ENCODE results near the gene RAI14.

Gene RAI14

GRCh38 chr5:34680896-34681295 is 24.8 kb downstream of the RAI14 start:
- no peak for DNase-seq

- no peak for DNase-seq
Observed at GRCh38 chr5:34682926-34683623, 26.9 kb downstream of the RAI14 start.

DNA sequence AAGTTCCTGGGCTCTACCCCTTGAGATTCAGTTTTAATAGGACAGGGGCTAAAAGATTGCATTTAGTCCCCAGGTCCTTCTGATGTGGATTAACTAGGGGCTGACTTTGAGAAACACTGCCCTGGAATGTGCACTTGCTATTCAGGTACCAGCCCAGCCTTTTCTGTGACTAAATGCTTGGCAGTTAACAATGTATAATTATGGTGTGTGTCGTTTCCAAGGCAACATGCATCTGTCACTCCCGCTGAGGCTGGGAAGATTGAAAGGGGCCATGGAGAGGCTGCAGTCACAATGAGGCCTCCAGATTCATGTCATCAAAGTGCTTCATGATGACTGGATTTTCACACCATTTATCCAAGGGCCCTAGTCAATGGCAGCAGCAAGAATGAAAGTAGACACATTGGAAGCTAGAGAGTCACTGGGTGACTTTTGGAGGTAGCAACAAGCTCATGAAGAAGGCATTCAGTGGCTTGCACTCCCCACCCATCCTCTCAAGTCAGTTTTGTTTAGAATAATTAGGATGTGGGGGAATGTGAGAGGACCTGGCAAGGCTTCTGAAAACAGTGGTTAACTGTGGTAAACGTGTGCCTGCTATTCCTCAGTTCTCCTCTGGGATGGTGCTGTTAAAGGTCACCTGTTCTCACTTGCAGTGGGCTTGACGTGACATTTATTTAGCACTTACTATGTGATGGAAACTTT is 28.3 kb downstream of the RAI14 start:
- no peak for DNase-seq

DNA sequence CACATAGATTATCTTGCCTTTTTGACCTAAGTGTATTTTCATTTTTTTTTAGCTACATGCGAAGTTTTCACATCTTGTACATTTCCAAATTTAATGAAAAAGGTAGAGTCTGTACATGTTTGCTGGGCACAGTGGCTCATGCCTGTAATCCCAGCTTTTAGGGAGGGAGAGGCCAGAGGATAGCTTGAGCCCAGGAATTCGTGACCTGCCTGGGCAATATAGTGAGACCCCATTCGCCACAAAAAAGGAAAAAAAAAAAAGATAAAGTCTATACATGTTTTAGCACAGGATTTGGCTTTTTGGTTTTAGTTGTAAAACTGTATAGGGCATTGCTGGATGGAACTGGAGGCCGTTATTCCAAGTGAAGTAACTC is 28.8 kb downstream of the RAI14 start:
- no peak for DNase-seq

DNA sequence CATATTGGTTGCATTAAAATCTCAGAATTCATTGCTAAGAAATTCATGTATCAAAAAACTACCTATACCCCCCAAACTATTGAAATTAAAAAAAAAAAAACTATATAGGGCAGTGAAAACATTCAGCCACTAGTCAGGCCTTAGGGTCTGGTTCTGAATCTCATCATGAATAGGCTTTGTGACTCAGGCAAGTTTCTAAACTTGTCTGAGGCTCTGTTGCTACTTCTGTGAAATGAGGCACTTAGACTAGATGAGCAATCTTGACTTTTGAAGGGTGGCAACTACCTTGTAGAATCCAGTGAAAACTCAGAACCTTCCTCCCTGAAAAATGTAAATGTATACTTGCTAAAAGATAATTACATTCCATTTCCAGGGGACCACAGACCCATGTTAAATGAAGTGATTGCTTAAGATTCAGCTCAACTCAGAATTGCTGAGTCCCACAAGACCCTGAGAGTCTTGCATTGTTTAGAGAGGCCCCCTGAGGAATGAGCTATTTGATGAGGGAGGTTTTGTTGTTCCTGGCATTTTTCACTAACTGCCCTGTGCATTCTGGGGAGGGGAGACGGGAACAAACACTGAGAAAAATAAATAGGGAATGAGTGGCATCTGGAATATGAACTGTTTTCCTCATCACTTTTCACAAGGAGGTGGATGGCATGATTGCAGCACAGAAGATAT is 29.5 kb downstream of the RAI14 start:
- no peak for DNase-seq

DNA sequence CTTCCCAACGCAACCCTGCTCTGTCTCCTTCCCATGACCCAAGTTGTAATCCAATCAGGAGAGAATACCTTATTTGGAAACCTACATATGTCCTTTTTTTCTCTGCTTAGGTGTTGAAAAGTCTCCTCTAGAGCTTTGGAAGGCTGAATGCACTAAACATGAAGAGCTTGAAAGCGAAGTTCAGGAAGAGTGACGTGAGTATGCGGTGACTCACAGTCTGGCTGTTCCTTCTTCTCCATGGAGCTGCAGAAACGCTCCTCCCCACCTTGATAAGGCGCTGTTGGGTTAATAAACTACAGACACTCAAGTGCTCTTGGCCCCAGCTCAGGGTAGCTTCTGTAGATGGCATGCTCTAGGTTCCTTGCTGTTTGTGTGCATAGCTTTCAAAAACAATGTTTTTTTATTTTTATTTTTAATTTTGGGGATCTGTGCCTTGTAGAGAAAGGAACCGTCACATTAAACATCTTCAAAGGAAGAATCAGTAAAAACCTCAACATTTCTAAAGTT is 30.7 kb downstream of the RAI14 start:
- no peak for DNase-seq

GRCh38 chr5:34687269-34688011 is 31.3 kb downstream of the RAI14 start:
- no peak for DNase-seq

DNA sequence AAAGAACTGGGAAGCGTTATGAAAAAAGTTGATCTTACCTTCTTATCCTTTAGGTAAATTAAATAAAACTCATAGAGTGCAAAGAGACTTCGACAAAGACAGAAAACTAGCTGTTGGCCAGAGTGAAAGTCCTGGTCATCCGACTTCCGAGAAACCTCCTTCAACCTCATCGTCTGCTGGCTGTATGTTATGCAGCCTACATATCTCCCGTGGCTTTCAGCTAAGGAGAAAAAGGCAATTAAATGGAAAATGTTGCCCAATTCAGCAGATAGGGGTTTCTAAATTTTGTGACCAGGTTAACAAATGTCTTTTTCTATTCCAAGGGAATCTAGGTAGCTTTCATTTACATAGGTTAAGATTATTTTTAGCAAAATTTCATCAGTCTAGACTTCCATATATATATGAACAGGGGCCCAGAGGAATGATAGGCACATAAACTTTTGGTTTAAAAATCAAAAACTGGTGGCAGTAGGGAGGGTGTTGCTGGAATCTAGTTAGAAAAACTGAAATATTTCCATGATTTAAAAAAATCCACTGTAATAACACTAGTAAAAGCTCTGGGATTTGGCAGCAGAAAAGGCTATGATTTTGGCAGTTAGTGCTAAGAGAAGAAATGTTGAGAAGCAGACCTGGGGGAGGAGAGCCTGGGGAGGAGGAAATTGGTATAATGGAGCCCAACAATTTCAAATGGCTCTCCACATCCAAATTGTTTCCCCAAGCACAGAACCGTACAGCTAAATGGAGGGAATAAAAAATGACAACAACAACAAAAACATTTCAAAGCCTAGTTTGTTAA is 32.1 kb downstream of the RAI14 start:
- no peak for DNase-seq

GRCh38 chr5:34690301-34690700 is 34.2 kb downstream of the RAI14 start:
- no peak for DNase-seq

DNA sequence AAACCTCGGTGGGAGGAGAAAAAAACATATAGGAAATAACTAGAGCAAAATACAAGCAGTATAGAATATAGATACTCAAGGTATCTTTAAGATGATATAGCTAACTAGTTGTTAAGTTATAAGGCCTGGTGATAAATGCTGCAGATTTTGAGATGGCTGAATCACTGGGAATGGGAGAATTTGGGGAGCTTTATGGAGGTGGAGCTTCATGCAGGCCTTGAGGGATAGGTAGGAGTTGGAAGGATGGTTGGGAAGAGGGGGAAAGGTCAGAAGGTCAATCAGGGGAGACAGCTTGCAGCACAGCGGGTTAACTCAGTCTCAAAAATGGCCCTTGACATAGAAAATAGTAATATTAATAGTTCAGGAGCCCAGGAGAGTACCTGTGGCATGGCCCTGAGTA is 34.8 kb downstream of the RAI14 start:
- DNase-seq: no peak

DNA sequence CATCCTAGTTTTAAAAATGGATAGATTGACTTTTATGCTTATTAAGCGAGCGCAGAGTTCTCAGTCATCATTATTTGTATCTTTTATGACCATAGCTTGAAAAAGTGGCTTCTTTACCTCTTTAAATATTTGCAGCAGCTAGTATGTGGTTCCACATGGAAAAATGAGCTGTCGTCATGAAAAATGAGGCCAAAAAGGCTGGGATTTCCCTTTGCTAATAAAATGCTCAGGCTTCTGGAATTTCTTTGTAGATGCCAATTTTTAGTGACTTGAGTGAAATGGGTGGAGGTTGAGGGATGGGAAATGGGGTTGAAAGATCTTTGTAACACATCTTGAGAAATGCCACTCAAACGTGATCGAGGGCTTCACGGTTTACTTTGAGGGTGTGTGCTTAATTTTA is 35.2 kb downstream of the RAI14 start:
- no peak for DNase-seq

DNA sequence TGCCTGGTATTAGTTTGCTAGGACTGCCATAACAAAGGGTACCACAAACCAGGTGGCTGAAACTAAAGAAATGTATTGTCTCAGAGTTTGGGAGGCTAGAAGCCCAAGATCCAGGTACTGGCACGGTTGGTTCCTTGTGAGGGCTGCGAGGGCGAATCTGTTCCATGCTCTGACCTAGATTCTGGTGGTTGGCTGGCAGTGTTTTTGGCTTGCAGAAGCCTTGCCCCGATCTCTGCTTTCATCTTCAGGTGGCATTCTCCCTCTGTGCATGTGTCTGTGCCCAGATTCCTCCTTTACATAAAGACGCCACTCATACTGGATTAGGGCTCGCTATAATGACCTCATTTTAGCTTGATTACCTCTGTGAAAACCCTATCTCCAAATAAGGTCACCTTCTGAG is 36.7 kb downstream of the RAI14 start:
- no peak for DNase-seq

DNA sequence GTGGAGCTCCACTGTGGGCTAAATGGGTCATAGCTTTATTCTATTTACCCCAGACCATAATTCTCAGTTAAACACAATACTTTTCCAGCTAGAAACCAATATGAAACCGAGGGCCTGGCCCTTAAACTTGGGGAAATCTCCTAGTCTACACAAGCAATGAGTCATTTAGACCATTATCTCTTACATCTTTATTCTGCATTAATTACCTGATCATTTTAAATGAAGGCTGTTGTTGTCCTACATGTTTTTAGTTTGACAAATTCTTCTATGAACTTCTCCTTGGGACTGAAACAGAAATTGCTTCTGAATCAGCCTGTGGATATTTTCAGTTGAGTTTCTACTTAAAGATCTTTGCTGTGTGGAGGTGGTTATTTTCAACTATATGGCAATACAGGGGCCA is 37.9 kb downstream of the RAI14 start:
- DNase-seq: no peak

DNA sequence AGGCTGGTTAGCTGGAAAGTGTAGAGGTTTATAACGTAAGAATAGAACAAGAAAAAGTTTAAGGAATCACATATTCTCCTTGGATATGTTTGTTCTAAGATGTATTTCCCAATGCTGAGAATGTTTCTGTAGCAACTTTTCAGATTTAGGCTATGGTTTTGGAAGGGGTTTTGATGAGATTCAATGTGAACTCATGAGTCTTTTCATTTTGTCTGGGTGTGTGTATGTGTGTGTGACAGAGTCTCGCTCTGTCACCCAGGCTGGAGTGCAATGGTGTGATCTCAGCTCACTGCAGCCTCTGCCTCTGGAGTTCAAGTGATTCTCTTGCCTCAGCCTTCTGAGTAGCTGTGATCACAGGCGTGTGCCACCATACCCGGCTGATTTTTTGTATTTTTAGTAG is 38.6 kb downstream of the RAI14 start:
- DNase-seq: no peak

GRCh38 chr5:34695275-34696027 is 39.3 kb downstream of the RAI14 start:
- no peak for DNase-seq

DNA sequence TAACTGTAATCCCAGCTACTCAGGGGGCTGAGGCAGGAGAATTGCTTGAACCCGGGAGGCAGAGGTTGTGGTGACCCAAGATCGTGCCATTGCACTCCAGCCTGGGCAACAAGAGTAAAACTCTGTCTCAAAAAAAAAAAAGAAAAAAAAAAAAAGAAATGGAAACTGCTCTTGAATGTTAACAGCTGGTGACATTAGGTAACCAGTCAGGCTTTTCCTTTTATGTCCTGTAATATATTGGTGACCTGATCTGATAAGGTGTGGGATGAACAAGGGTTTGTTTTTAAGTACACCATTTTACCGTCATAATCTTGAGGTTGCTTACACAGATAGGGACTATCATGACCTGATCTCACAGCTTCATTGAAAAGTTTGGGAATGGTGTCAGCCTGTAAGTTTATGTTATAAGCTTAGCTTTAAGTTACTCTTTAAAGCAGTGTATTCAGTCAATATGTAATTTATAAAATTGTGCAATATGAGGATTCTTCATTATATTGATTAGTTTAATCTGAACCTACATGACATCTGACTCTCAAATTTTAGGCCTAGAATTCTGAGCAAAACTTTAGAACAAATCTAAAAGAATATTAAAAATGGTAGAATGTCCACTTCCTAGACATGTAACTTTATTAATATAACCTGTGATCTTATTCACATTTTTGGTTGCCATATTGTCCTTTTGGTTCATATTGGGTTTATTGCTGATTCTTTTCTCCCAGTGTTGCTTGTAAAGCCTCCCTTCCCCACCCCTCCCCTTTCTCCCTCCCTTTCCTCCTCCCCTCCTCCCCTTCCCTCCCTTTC is 41.4 kb downstream of the RAI14 start:
- no peak for DNase-seq

- DNase-seq: no peak
Observed at GRCh38 chr5:34698109-34698419, 41.9 kb downstream of the RAI14 start.

DNA sequence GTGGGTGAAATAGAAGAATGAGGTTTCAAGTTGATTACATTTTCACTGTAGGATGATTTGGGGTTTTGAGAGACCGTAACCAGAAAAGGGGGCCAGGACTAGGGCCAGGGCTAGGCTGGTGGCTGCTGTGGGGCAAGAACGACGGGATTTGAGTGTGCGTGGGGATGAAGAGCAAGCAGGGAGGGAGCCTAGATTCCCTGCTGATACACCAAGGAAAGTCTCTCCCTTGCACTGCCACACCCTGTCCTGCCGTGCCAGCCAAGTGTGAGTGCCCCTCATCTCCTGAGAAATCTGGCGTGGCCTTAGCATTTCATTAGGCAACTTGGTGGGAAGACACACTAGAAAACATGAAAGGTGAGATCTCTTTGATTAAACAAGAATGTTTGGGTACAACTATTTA is 42.6 kb downstream of the RAI14 start:
- DNase-seq: no peak

DNA sequence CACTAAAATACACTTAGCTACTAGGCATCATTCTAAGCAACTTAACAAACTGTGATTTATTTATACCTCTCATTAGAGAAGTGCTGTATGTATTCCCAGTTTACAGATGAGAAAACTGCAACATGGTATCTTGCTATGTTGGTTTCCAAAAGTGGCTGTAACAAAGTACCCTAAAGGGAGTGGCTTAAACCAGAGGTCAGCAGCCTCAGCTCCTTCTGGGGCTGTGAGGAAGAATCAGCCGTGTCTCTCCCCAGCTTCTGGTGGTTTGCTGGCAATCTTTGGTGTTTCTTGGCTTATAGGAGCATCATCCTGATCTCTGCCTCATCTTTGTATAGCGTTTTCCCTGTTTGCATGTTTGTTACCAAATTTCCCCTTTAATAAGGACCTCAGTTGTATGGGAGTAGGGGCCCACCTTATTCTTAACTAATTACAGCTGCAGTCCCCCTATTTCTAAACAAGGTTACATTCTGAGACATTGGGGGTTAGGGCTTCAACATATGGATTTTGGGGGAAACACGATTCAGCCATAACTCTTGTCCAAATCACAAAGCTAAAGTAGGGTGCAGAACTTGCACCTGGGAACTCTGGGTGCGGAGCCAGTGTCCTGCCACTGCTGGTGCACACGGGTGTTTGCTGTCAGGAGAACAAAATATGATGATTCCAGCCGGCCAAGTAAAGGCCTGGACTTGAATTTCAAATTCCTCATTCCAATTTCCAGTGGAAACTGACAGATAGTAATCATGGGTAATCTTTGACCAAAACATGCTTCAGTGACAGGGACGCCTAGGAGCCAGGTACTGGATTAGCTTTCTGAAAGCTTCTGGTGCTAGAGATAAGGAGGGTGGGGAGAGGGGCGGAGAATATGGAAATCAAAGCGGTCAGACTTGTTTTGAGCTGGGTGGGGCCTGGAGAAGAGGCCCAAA is 43.3 kb downstream of the RAI14 start:
- DNase-seq: no peak

GRCh38 chr5:34700078-34700452 is 43.9 kb downstream of the RAI14 start:
- DNase-seq: no peak
